IMR-90 (cell line): Measurements from ENCODE around the gene CLDN8. TPM values are rescaled to one million over a fixed set of nuclear protein-coding genes. Genes with fewer than 3 reads are reported as not detected.

Experiments used
- ATAC-seq: fragments of 200-7000 bp; cut with Tn5 transposase; 2 replicates; pipeline ENCODE4 v1.9.1; 2020; ENCODE audit warnings: low read depth, mild to moderate bottlenecking, moderate library complexity
- BruUV-seq: library from RNA; stranded (reverse); fragments of 400-500 nt; replicated peaks from 2 replicates; lab custom pipeline; 2021; lab: Mats Ljungman, UMichigan
- CTCF ChIA-PET: fragments of 300-600 bp; formaldehyde crosslinking; extraction: SDS; loops from one replicate; lab custom pipeline; 2021; ENCODE audit warnings: antibody characterized with exemption; lab: Yijun Ruan, JAX
- POLR2A ChIA-PET: fragments of 300-600 bp; sonication (Branson Sonifier 250); formaldehyde crosslinking; loops from one replicate; lab custom pipeline; 2022; ENCODE audit warnings: antibody characterized with exemption; ENCODE audit not compliant: unreplicated experiment; lab: Charles Lee
- DNase-seq: peaks from one replicate; pipeline ENCODE4 v3.0.0; 2013
- H2AFZ ChIP-seq: replicated peaks from 2 replicates; pipeline ENCODE3; 2013; ENCODE audit warnings: low read length, mild to moderate bottlenecking; ENCODE audit not compliant: poor library complexity
- H2AK5ac ChIP-seq: 2 replicates; pipeline ENCODE4 v1.6.1; 2013; ENCODE audit warnings: low read depth, low read length, inconsistent platforms
- H2AK9ac ChIP-seq: replicated peaks from 2 replicates; pipeline ENCODE3; 2013; ENCODE audit warnings: mild to moderate bottlenecking, low read depth, low read length, moderate library complexity; ENCODE audit not compliant: poor library complexity
- H2BK120ac ChIP-seq: 2 replicates; pipeline ENCODE4 v1.6.1; 2013; ENCODE audit warnings: low read depth, low read length, inconsistent platforms
- H2BK15ac ChIP-seq: 3 replicates; pipeline ENCODE4 v1.6.1; 2013; ENCODE audit warnings: low read depth, low read length, inconsistent platforms
- H2BK20ac ChIP-seq: 2 replicates; pipeline ENCODE4 v1.6.1; 2013; ENCODE audit warnings: low read depth, mild to moderate bottlenecking, inconsistent platforms, low read length, moderate library complexity
- H2BK5ac ChIP-seq: 2 replicates; pipeline ENCODE4 v1.6.1; 2013; ENCODE audit warnings: mild to moderate bottlenecking, low read depth, low read length, inconsistent platforms; ENCODE audit not compliant: poor library complexity, severe bottlenecking
- H3K14ac ChIP-seq: replicated peaks from 2 replicates; pipeline ENCODE4 v1.6.1; 2013; ENCODE audit warnings: low read depth, low read length, inconsistent platforms
- H3K18ac ChIP-seq: 2 replicates; pipeline ENCODE4 v1.6.1; 2013; ENCODE audit warnings: low read depth, low read length, control low read depth
- H3K23ac ChIP-seq: 2 replicates; pipeline ENCODE4 v1.6.1; 2013; ENCODE audit warnings: low read depth, low read length, inconsistent platforms
- H3K27ac ChIP-seq: 2 replicates; pipeline ENCODE4 v1.5.1; 2013; ENCODE audit warnings: mild to moderate bottlenecking, control low read depth, low read length; ENCODE audit not compliant: insufficient read depth
- H3K27me3 ChIP-seq: 2 replicates; pipeline ENCODE4 v1.6.1; 2013; ENCODE audit warnings: low read length; ENCODE audit not compliant: control insufficient read depth, insufficient read depth
- H3K36me3 ChIP-seq: 2 replicates; pipeline ENCODE4 v1.6.1; 2013; ENCODE audit warnings: low read length, mixed read lengths; ENCODE audit not compliant: control insufficient read depth, insufficient read depth
- H3K4ac ChIP-seq: 2 replicates; pipeline ENCODE4 v1.6.1; 2013; ENCODE audit warnings: low read depth, low read length, inconsistent platforms
- H3K4me1 ChIP-seq: 2 replicates; pipeline ENCODE4 v1.6.1; 2013; ENCODE audit warnings: low read length, mixed read lengths; ENCODE audit not compliant: control insufficient read depth, insufficient read depth
- H3K4me2 ChIP-seq: 2 replicates; pipeline ENCODE4 v1.6.1; 2013; ENCODE audit warnings: low read depth, mild to moderate bottlenecking, control low read depth, low read length, moderate library complexity
- H3K4me3 ChIP-seq: 2 replicates; pipeline ENCODE4 v1.5.1; 2013; ENCODE audit warnings: low read depth, mild to moderate bottlenecking, control low read depth, low read length, moderate library complexity; ENCODE audit not compliant: insufficient read depth
- H3K56ac ChIP-seq: 2 replicates; pipeline ENCODE4 v1.6.1; 2013; ENCODE audit warnings: low read length, inconsistent platforms; ENCODE audit not compliant: insufficient read depth; ENCODE audit errors: extremely low read depth
- H3K79me1 ChIP-seq, 2 experiments: 2 replicates each; pipeline ENCODE4 v1.6.1; 2013; ENCODE audit warnings: low read length in 2 of 2, inconsistent platforms in 1 of 2, low read depth in 1 of 2
- H3K9ac ChIP-seq: 2 replicates; pipeline ENCODE4 v1.6.1; 2013; ENCODE audit warnings: low read depth, low read length, control low read depth
- H3K9me1 ChIP-seq: 2 replicates; pipeline ENCODE4 v1.6.1; 2013; ENCODE audit warnings: low read length, inconsistent platforms; ENCODE audit not compliant: insufficient read depth
- H3K9me3 ChIP-seq: 2 replicates; pipeline ENCODE4 v1.6.1; 2013; ENCODE audit warnings: low read length; ENCODE audit not compliant: control insufficient read depth, insufficient read depth
- H4K20me1 ChIP-seq: 2 replicates; pipeline ENCODE4 v1.6.1; 2013; ENCODE audit warnings: low read length, inconsistent platforms; ENCODE audit not compliant: insufficient read depth
- H4K5ac ChIP-seq: 2 replicates; pipeline ENCODE4 v1.6.1; 2013; ENCODE audit warnings: mild to moderate bottlenecking, low read depth, low read length, control low read depth
- H4K8ac ChIP-seq, 2 experiments: 2 replicates each; pipeline ENCODE4 v1.6.1; 2013; ENCODE audit warnings: low read depth in 2 of 2, low read length in 2 of 2, control low read depth in 1 of 2, inconsistent platforms in 1 of 2
- H4K91ac ChIP-seq: 2 replicates; pipeline ENCODE4 v1.6.1; 2013; ENCODE audit warnings: low read depth, low read length, inconsistent platforms; ENCODE audit not compliant: insufficient read depth
- BHLHE40 ChIP-seq: fragments of 150-350 bp; IDR thresholded peaks from 2 replicates; pipeline ENCODE4 v1.6.1; 2016; ENCODE audit warnings: mild to moderate bottlenecking, low read depth, low read length
- RFX5 ChIP-seq: IDR thresholded peaks from 2 replicates; pipeline ENCODE4 v1.8.0; 2012; ENCODE audit warnings: low read depth, mild to moderate bottlenecking, low read length, moderate library complexity
- WGBS, 2 experiments: methylation state at CpG; one replicate each; pipeline versions ENCODE4 v1.1.5 to v1.1.7; 2013; ENCODE audit warnings: missing lambda C conversion rate in 2 of 2; ENCODE audit not compliant: insufficient read length in 1 of 2; ENCODE audit errors: extremely low coverage in 2 of 2; 5-methylcytosine and 5-hydroxymethylcytosine counted together
- dilution Hi-C: fragments of 300-500 bp; cut with HindIII; formaldehyde crosslinking; loops from one replicate; pipeline ENCODE4 v1.14.3; 2018; ENCODE audit warnings: low sequenced_read_pairs; ENCODE audit not compliant: unreplicated experiment
- in situ Hi-C: fragments of 300-500 bp; cut with MboI; formaldehyde crosslinking; loops from 3 replicates; pipeline ENCODE4 v1.14.3; 2019; ENCODE audit warnings: low sequenced_read_pairs, inconsistent platforms, mixed read lengths
- intact Hi-C: fragments of 100-400 bp; cut with micrococcal nuclease; formaldehyde crosslinking; loops from 2 replicates; pipeline ENCODE4 v1.10.0; 2022
- polyA plus RNA-seq, 3 experiments: library from polyadenylated mRNA; depleted of rRNA; stranded (reverse); fragments of >200 nt; gene quantifications; 2 replicates each; pipeline ENCODE4 v1.2.3, GENCODE V29; 2012; ENCODE audit warnings: low replicate concordance in 1 of 3
- total RNA-seq: library from RNA; depleted of rRNA; stranded (reverse); fragments of >200 nt; gene quantifications from 2 replicates; pipeline ENCODE4 v1.2.3, GENCODE V29; 2012

The CLDN8 gene
- total and polyA plus RNA-seq, 2 of the 4 experiments (the other 2 are of a cell fraction) = not detected

DNA sequence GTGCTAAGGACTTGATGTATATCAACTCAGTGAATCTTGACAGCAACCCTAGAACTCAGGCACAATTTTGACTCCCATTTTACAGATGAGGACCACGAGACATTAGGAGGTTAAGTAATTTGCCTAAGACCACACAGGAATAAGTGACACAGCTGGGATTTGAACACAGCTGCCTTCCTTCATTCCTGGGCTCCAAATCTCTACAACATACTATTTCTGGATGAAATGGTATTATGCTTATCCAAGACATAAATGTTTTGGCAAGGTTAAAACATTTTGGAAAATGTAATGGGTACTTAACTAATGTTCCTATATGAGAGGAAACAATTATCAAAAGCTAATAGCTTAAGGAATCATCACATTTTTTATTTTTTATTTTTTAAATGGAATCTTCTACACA is 4.8 kb downstream of the CLDN8 start:
- Histone ChIP-seq H3K4me3 (no peak overlapping the region), H2AK5ac (no peak overlapping the region), H3K36me3 (no peaks in the 10 kb centered on the region), H3K9me3 (peaks cover 24% of the 10 kb centered on the region), H2BK20ac (no peak overlapping the region), H4K20me1 (no peaks in the 10 kb centered on the region), H3K4me1 (no peaks in the 10 kb centered on the region), H2AK9ac (no peak overlapping the region), H2BK120ac (no peak overlapping the region), H4K8ac (no peak overlapping the region), H3K27me3 (no peaks in the 10 kb centered on the region), H4K5ac (no peak overlapping the region), H3K9me1 (no peaks in the 10 kb centered on the region), H3K14ac (no peak overlapping the region), H3K18ac (no peak overlapping the region), H2BK15ac (no peak overlapping the region), H4K91ac (no peak overlapping the region), H2AFZ (no peak overlapping the region), H3K4me2 (no peak overlapping the region), H3K9ac (no peak overlapping the region), H3K79me1 (no peaks in the 10 kb centered on the region), H3K27ac (no peak overlapping the region), H3K23ac (no peak overlapping the region), H3K4ac (no peak overlapping the region), H3K56ac (no peak overlapping the region), H2BK5ac (no peak overlapping the region)
- dilution Hi-C loops = no loop called here
- ChIA-PET POLR2A (no interaction called here), CTCF (no interaction called here)
- no CpG with 5 or more reads among the region's 1 CpG for WGBS, 2 experiments
- DNase-seq = no peak
- in situ Hi-C loops = no loop called here
- no TSS peak for BruUV-seq
- TF ChIP-seq RFX5 (no peak), BHLHE40 (no peak)
- ATAC-seq = no peak
- intact Hi-C loops = no loop called here
